A549 treated with AZD2906 at 1 μM for 4 hours (cell line): Measurements from ENCODE around the gene KCNJ12. TPM values are rescaled to one million over a fixed set of nuclear protein-coding genes. Genes with fewer than 3 reads are reported as not detected.

ENCODE experiments used
- total RNA-seq: library from RNA; stranded (reverse); fragments of 200-300 nt; extraction: Qiagen RNA extraction; gene quantifications from 5 replicates; pipeline ENCODE4 v1.2.3, GENCODE V29; 2022

KCNJ12 gene
- total RNA-seq, result 1.5 to 1.8 TPM (median 1.7 TPM) in 5 replicates

DNA sequence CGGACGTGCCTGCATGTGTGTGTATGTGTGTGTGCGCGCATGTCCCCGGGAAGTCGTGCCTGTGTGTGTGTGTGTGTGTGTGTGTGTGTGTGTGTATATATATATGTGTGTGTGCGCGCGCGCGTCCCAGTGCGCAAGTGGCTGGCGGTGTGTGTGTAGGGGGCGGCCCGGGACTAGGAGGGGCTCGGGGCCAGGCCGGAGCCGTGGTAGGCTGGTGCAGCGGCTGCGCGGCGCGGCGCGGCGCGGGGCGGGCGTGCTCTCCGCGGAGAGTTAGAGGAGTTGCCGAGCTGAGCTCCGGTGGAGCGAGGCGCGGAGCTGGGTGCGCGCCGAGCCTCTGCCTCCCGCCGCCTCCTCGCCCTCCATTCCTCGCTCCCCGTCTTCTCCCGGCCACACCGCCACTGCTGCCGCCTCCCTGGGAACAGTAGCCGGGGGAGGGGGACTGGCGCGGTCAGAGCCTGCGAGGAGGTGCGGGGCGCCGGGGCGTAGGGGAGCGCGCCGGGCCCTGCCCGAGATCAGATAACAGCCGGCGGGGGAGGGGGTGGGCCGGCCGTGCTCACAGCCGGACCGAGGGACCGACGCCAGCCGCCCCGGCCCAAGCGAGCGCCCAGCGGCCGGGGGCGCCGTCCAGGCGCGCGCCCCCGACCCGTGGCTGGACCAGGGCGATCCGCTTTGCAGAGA is at the start of gene KCNJ12:
KCNJ12 (plus strand) TSS at position 277 of the 678 bp plus-strand sequence. CDS start 38,986 bp downstream, outside the sequence.

Other genes with a start within 250 kb of the KCNJ12 start
- 18.3 to 20.5 TPM (median 19.4 TPM) in 5 replicates for gene DHRS7B, start 249.4 kb upstream of the KCNJ12 start, total RNA-seq
- 54.1 to 71.6 TPM (median 68.6 TPM) in 5 replicates for gene TMEM11, start 162.2 kb upstream of the KCNJ12 start, total RNA-seq
- gene NATD1, start 122.9 kb upstream of the KCNJ12 start, total RNA-seq, result 3.4 to 4.3 TPM (median 3.7 TPM) in 5 replicates
- 80.1 to 123 TPM (median 93.3 TPM) in 5 replicates for gene MAP2K3, start 91.6 kb upstream of the KCNJ12 start, total RNA-seq